Activated T-cell treated with anti-CD3 and anti-CD28 coated beads for 1 hour (primary cell): ENCODE results near the gene PHC2.

Experiments used
- DNase-seq: peaks from one replicate; pipeline ENCODE4 v3.0.0-alpha.2; 2020; ENCODE audit warnings: low read depth

Gene PHC2

GRCh38 chr1:33430692-33431593 is at the start of gene PHC2:
PHC2 (minus strand) TSS chr1:33431095; CDS start chr1:33375539, 55,556 bp downstream.
- DNase-seq, result peak; percentile 78

DNA sequence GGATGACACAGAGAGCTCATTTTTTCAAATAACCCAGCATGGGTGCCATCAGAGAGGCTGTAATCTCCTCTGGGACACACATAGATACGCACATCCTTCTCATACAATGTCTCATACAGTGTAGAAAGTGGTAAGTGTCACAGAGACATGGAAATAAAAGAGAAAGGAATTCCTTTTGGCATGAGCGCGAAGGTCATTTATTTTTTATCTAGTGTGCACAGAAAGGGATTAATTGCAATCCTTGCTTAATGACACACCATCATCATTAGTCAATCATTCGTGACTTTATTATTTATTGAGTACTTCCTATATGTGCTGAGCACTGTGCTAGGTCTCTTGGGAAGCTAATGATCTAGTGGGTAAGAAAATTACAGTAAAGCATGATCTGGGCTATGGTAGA is 46.6 kb upstream of the PHC2 start:
- no peak for DNase-seq

DNA sequence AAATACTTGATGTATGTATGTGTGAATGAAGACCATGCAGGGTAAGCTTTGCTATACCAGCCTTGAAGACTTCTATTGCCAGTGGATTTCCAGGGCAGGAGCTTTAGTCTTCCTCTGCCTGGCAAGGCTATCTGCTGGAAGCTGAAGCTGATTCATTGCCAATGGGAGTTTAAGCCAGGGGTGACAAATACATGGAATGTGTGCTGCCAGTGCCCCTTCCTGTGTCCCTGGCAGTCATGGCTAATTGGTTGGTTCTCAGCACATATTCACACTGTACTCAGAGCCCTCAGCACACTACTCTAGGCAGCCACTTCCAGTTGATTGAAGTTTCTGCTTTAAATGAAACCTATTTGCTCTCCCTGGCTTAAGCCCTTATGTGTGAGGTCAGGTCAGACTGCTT is 43.0 kb upstream of the PHC2 start:
- no peak for DNase-seq

GRCh38 chr1:33472269-33472980 is 41.5 kb upstream of the PHC2 start, which contains the start of gene ZSCAN20:
ZSCAN20 (plus strand) TSS chr1:33472645; CDS start chr1:33479289, 6,644 bp downstream.
- DNase-seq, result peak; percentile 69

DNA sequence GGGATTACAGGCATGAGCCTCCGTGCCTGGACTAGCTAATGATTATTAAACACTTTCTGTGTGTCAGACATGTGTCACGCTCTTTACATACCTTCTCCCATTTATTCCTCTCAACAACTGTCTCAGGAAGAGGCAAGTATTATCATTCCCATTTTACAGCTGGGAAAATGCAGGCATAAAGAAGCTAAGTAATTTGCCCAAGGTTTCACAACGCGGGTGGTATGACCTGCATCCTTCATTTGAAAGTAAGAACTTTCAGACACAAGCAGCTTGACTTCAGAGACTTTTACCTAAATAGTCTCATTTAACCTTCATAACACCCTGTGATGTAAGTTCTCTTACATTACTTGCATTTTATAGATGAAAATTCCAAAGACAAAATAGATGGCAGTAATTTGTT is 40.5 kb upstream of the PHC2 start:
- DNase-seq, result no peak

DNA sequence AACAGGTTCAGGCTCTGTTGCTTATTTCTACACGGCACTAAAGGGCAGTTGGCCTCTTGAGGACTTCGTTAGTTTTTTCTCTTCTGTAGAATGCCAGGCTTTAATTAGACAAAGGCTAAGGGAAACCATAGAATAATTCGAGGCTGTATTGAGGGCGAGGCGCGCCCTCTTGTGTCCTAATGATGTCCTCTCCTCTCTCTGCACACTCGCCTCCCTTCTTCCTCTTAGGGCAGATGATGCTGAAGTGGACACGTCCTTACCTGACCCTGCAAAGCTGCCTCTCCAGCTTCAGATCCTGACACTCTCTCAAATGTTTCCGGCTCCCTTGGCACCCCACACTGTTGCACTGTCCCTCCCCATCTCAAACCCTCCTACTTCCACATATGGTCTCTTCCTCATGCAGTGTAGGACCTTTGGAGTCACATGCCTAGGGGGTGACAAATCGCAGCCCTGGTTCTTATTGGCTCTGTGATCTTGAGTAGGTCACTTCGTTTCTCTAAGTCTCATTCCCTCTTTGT is 39.7 kb upstream of the PHC2 start:
- DNase-seq, result peak; percentile 41

- DNase-seq, result no peak
These were observed 38.8 kb upstream of the PHC2 start for GRCh38 chr1:33469691-33470090.

- no peak for DNase-seq
These were observed 38.1 kb upstream of the PHC2 start for GRCh38 chr1:33468967-33469366.

GRCh38 chr1:33468531-33468930 is 37.6 kb upstream of the PHC2 start:
- no peak for DNase-seq

- no peak for DNase-seq
These were observed 37.1 kb upstream of the PHC2 start for GRCh38 chr1:33468011-33468410.

DNA sequence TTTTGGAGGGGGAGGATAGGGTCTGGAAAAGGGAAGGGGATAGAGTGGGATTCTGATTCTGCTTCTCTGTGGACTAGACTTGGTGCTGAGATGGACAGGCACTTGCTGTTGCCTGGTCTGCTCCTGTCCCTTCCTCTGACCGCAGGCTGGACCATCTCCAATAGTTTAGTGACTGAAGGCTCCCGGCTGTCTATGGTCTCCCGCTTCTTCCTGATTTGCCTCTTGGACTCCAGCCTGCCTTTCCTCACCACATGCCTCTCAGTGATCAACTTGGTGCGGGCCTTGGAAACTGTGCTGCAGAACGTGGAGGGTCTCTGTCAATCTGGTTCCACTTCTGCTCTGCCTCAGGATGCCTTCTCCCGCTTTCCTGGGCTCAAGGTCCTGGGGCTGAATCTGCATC is 35.3 kb upstream of the PHC2 start:
- no peak for DNase-seq

DNA sequence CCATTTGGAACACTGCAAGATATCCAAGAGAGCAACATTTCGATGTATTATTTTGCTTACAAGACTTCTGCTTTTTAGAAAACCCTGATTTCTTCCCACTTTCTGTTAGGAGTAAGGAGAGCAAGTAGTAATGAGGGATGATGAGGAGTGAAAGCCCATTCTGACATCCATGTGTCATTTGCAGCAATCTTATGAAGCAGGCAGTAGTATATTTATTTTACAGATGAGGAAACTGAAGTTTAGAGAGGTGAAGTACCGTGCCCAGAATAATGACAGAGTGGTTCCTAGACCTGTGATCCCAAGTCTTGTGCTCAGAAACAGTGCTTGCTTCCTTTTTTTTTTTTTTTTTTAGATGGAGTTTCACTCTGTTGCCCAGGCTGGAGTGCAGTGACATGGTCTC is 34.4 kb upstream of the PHC2 start:
- no peak for DNase-seq

GRCh38 chr1:33464552-33464951 is 33.7 kb upstream of the PHC2 start:
- no peak for DNase-seq

DNA sequence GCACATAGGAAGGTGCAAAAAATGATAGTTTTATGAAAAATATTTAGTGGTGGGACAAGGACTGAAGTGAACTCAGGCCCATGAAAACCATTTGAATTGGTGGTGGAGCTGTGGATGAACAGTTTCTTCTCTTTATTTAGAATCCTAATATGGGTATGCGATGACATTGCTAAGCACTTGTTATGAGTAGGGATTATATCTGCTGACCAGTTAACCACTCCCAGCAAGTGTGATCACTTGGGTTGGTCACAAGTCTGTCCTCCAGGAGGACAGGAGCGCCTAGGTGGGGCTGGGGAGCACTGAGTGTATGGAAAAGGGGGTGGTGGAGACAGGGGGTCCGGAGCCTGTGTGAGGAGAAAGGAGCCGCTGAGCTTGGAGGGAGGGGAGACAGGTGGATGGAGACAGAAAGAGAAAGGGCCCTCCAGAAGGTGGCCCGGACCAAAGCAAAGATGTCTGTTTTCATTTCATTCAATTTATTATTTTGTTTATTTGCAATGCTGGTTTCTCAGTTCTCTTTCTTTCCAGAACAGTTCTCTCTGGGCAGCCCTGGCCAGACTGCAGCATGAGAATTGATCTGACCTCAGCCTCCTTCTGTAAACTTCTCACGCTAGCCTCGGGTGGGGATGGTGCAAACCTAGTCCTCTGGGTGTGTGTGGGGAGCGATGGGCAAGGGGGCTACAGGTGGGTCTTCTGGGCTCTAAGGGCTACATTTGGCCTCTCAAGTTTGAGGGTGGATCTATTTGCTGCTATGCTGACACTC is 31.7 kb upstream of the PHC2 start:
- no peak for DNase-seq

GRCh38 chr1:33460947-33461629 is 30.2 kb upstream of the PHC2 start:
- DNase-seq, result no peak

DNA sequence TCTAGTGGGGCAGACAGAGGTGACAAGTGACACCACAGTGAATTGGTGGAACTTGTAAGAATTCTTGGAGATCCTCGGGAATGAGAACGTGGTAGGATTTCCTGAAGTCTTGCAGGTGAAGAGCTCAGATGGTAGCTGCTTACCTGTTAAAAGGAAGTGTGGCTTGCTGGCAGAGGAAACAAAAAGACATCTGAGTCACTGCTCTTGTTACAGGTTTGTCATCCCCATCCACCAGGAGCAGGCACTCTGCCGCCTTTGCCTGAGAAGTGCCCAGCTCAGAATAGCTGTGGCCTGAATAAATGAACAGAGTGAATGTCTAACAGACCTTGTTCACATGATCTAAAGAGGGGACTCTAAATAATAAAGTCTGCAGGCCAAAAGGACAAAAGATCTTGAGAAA is 29.2 kb upstream of the PHC2 start:
- DNase-seq, result no peak

- DNase-seq, result no peak
These were observed 28.8 kb upstream of the PHC2 start for GRCh38 chr1:33459691-33460090.

- no peak for DNase-seq
These were observed 25.6 kb upstream of the PHC2 start for GRCh38 chr1:33456502-33456886.

DNA sequence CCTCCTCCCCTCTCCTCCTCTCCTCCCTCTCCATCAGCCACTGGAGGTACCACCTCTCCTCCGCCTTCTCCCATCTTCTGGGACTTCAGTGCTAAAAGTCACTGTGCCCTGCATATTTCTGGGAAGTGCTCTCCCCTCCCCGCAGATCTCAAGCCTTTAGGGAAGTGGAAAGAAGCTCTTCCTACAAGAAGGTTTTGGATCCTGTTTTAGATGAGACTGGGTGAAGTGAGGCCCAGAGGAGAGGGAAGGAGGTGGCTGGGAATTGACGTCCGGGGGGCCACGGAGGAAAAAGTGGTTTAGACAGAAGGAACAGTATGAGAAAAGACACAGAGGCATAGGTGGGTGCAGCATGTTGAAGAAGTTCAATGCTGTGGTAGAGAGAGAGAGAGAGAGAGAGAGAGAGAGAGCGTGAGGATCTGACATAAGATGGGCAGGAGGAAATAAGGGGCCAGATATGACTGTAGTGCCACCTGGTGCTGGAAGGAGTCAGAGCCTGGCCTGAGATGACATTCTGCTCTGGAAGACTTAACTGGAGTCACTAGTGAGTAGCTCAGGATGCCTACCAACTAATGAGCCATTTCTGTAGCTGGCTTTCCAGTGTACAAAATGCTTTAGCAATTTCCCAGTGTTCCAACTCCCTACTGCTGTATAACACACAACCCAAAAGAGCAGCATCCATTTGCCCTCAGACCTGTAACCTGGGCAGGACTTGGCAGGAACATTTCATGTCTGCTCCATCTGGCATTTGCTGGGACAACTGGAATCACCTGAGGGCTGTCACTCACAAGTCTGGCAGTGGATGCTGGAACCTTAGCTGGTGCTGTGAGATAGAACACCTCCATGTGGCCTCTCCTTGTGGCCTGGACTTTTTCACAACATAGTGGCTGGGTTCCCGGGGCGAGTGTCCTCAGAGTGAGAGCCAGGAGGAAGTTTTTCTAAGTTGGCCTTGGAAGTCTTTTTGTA is 24.9 kb upstream of the PHC2 start:
- no peak for DNase-seq

GRCh38 chr1:33454646-33455282 is 23.9 kb upstream of the PHC2 start:
- no peak for DNase-seq
